H9 (cell line): ENCODE measurements around the gene EMC9. TPM values are rescaled to one million over a fixed set of nuclear protein-coding genes. Genes with fewer than 3 reads are reported as not detected.

Experiments used
- DNase-seq: peaks from one replicate; pipeline ENCODE4 v3.0.0-alpha.2; 2017
- H2AFZ ChIP-seq: one replicate; pipeline ENCODE4 v1.6.1; 2013; ENCODE audit warnings: mild to moderate bottlenecking, low read length, control low read depth, moderate library complexity
- H2AK5ac ChIP-seq: 2 replicates; pipeline ENCODE4 v1.6.1; 2013; ENCODE audit warnings: low read length, control low read depth, mixed read lengths; ENCODE audit not compliant: insufficient read length
- H2BK120ac ChIP-seq: one replicate; pipeline ENCODE4 v1.6.1; 2013; ENCODE audit warnings: low read depth, mild to moderate bottlenecking, low read length, control low read depth, inconsistent platforms; ENCODE audit not compliant: poor library complexity, severe bottlenecking
- H2BK12ac ChIP-seq: 2 replicates; pipeline ENCODE4 v1.6.1; 2013; ENCODE audit warnings: low read length, control low read depth, mixed read lengths, low read depth; ENCODE audit not compliant: insufficient read length
- H2BK15ac ChIP-seq: 2 replicates; pipeline ENCODE4 v1.6.1; 2013; ENCODE audit warnings: low read depth, low read length, control low read depth
- H2BK20ac ChIP-seq: one replicate; pipeline ENCODE4 v1.6.1; 2013; ENCODE audit warnings: low read depth, mild to moderate bottlenecking, low read length, control low read depth, inconsistent platforms; ENCODE audit not compliant: poor library complexity, severe bottlenecking
- H2BK5ac ChIP-seq: 2 replicates; pipeline ENCODE4 v1.6.1; 2013; ENCODE audit warnings: low read length, control low read depth, mixed read lengths; ENCODE audit not compliant: insufficient read length
- H3K14ac ChIP-seq: 2 replicates; pipeline ENCODE4 v1.6.1; 2013; ENCODE audit warnings: low read length, control low read depth; ENCODE audit not compliant: insufficient read depth
- H3K18ac ChIP-seq: 2 replicates; pipeline ENCODE4 v1.6.1; 2013; ENCODE audit warnings: low read depth, mild to moderate bottlenecking, mixed read lengths, low read length, control low read depth; ENCODE audit not compliant: insufficient read length
- H3K23ac ChIP-seq: 2 replicates; pipeline ENCODE4 v1.6.1; 2013; ENCODE audit warnings: low read length, control low read depth, mixed read lengths, low read depth; ENCODE audit not compliant: insufficient read length
- H3K23me2 ChIP-seq: 2 replicates; pipeline ENCODE4 v1.6.1; 2013; ENCODE audit warnings: low read depth, mild to moderate bottlenecking, mixed read lengths, low read length, control low read depth; ENCODE audit not compliant: insufficient read length, poor library complexity, severe bottlenecking
- H3K27ac ChIP-seq: 2 replicates; pipeline ENCODE4 v1.5.1; 2013; ENCODE audit warnings: low read length, control low read depth, mixed read lengths, low read depth; ENCODE audit not compliant: insufficient read length
- H3K27me3 ChIP-seq: 2 replicates; pipeline ENCODE4 v1.6.1; 2013; ENCODE audit warnings: low read length, control low read depth, inconsistent platforms; ENCODE audit not compliant: insufficient read depth
- H3K4ac ChIP-seq: 2 replicates; pipeline ENCODE4 v1.6.1; 2013; ENCODE audit warnings: low read depth, mild to moderate bottlenecking, control low read depth, inconsistent platforms, low read length, moderate library complexity
- H3K4me1 ChIP-seq: 2 replicates; pipeline ENCODE4 v1.6.1; 2013; ENCODE audit warnings: low read length, control low read depth, inconsistent platforms; ENCODE audit not compliant: insufficient read depth
- H3K4me2 ChIP-seq: 2 replicates; pipeline ENCODE4 v1.6.1; 2013; ENCODE audit warnings: low read length, control low read depth, mixed read lengths; ENCODE audit not compliant: insufficient read length, insufficient read depth
- H3K56ac ChIP-seq: 2 replicates; pipeline ENCODE4 v1.6.1; 2013; ENCODE audit warnings: low read depth, mild to moderate bottlenecking, mixed read lengths, low read length, control low read depth; ENCODE audit not compliant: insufficient read length
- H3K79me1 ChIP-seq: 2 replicates; pipeline ENCODE4 v1.6.1; 2013; ENCODE audit warnings: low read depth, mild to moderate bottlenecking, moderate library complexity, low read length, control low read depth, inconsistent platforms; ENCODE audit not compliant: insufficient read depth, poor library complexity, severe bottlenecking
- H3K79me2 ChIP-seq: 2 replicates; pipeline ENCODE4 v1.6.1; 2013; ENCODE audit warnings: low read length, control low read depth, inconsistent platforms; ENCODE audit not compliant: insufficient read depth
- H3K9ac ChIP-seq: 2 replicates; pipeline ENCODE4 v1.6.1; 2013; ENCODE audit warnings: low read length, control low read depth, mixed read lengths; ENCODE audit not compliant: insufficient read length; ENCODE audit errors: extremely low read depth
- H3K9me3 ChIP-seq: one replicate; pipeline ENCODE4 v1.6.1; 2013; ENCODE audit warnings: low read depth, low read length, inconsistent platforms; ENCODE audit not compliant: control insufficient read depth
- H3T11ph ChIP-seq: one replicate; pipeline ENCODE4 v1.6.1; 2013; ENCODE audit warnings: mild to moderate bottlenecking, low read length, control low read depth, inconsistent platforms
- H4K20me1 ChIP-seq: one replicate; pipeline ENCODE4 v1.6.1; 2013; ENCODE audit not compliant: control insufficient read depth, insufficient read length, insufficient read depth
- H4K5ac ChIP-seq: 2 replicates; pipeline ENCODE4 v1.6.1; 2013; ENCODE audit warnings: low read depth, mild to moderate bottlenecking, mixed read lengths, low read length, control low read depth; ENCODE audit not compliant: insufficient read length
- H4K8ac ChIP-seq: replicated peaks from 2 replicates; pipeline ENCODE4 v1.6.1; 2013; ENCODE audit warnings: low read length, control low read depth, mixed read lengths, low read depth; ENCODE audit not compliant: insufficient read length
- H4K91ac ChIP-seq: 2 replicates; pipeline ENCODE4 v1.6.1; 2013; ENCODE audit warnings: low read depth, mild to moderate bottlenecking, moderate library complexity, mixed read lengths, low read length, control low read depth; ENCODE audit not compliant: insufficient read length
- H3K27ac Mint-ChIP-seq, 3 experiments: 2 replicates in 2 of 3; 3 replicates in 1 of 3; pipeline ENCODE4 v1.8.0; 2020 to 2021; ENCODE audit warnings: mixed read lengths in 3 of 3, mild to moderate bottlenecking in 1 of 3, moderate library complexity in 1 of 3
- H3K27me3 Mint-ChIP-seq: 2 replicates; pipeline ENCODE4 v1.8.0; 2021; ENCODE audit warnings: low read depth, mild to moderate bottlenecking, moderate library complexity, mixed read lengths
- H3K36me3 Mint-ChIP-seq, 3 experiments: 2 replicates in 2 of 3; 3 replicates in 1 of 3; pipeline ENCODE4 v1.8.0; 2020 to 2021; ENCODE audit warnings: low read depth in 3 of 3, mixed read lengths in 3 of 3; ENCODE audit not compliant: insufficient read depth in 1 of 3
- H3K4me1 Mint-ChIP-seq, 2 experiments: 2 replicates each; pipeline ENCODE4 v1.8.0; 2020; ENCODE audit warnings: mixed read lengths in 2 of 2
- H3K4me3 Mint-ChIP-seq, 2 experiments: 2 replicates in 1 of 2; 3 replicates in 1 of 2; pipeline ENCODE4 v1.8.0; 2020 to 2021; ENCODE audit warnings: mild to moderate bottlenecking in 2 of 2, mixed read lengths in 2 of 2, moderate library complexity in 1 of 2
- H3K9me3 Mint-ChIP-seq, 2 experiments: 2 replicates in 1 of 2; 3 replicates in 1 of 2; pipeline ENCODE4 v1.8.0; 2020; ENCODE audit warnings: mild to moderate bottlenecking in 2 of 2, mixed read lengths in 2 of 2, moderate library complexity in 1 of 2
- CTCF ChIP-seq: fragments of 200-600 bp; sonication (generic); conservative IDR thresholded peaks from 3 replicates; pipeline ENCODE4 v1.8.0; 2021; ENCODE audit warnings: antibody characterized with exemption, mild to moderate bottlenecking
- WGBS: extraction: QIAGEN DNeasy Blood & Tissue Kit; methylation state at CpG from one replicate; pipeline ENCODE4 v1.1.7; 2013; ENCODE audit warnings: missing lambda C conversion rate, low lambda C conversion rate, mixed read lengths; ENCODE audit not compliant: insufficient read length; ENCODE audit errors: extremely low coverage; 5-methylcytosine and 5-hydroxymethylcytosine counted together
- total RNA-seq: library from RNA; stranded (reverse); gene quantifications from 2 replicates; pipeline ENCODE4 v1.2.1, GENCODE V29; 2021

The EMC9 gene
- total RNA-seq, 1 experiment from 2014 or later = 52.9 TPM

GRCh38 chr14:24100982-24101494 lies 40.4 kb downstream of the EMC9 start:
- H3K23ac ChIP-seq = no peak overlapping the region
- no peak overlapping the region for H4K8ac ChIP-seq
- no peak overlapping the region for H3K4me2 ChIP-seq
- no peak overlapping the region for H2AFZ ChIP-seq
- no peak overlapping the region for H3T11ph ChIP-seq
- H4K5ac ChIP-seq = no peak overlapping the region
- no peak overlapping the region for H3K18ac ChIP-seq
- no peak overlapping the region for H4K91ac ChIP-seq
- H2BK20ac ChIP-seq = no peak overlapping the region
- no peak overlapping the region for H2BK120ac ChIP-seq
- no peak overlapping the region for H3K4ac ChIP-seq
- no peak overlapping the region for H3K14ac ChIP-seq
- TF ChIP-seq CTCF = no peak
- no peak overlapping the region for H2AK5ac ChIP-seq
- no peaks in the 10 kb centered on the region for H3K27me3 ChIP-seq
- no peaks in the 10 kb centered on the region for H4K20me1 ChIP-seq
- peaks cover 18 to 19% of the 10 kb centered on the region in 2 experiments for H3K9me3 Mint-ChIP-seq
- H3K23me2 ChIP-seq = no peaks in the 10 kb centered on the region
- no peak overlapping the region for H3K9ac ChIP-seq
- no peak overlapping the region for H2BK15ac ChIP-seq
- H3K4me1 Mint-ChIP-seq = peaks cover 0 to 5% of the 10 kb centered on the region in 2 experiments; a peak in 2 of 4 replicates
- H3K36me3 Mint-ChIP-seq = peaks cover 66 to 81% (median 75%) of the 10 kb centered on the region in 3 experiments
- no peak overlapping the region for H3K56ac ChIP-seq
- no peak overlapping the region for H3K4me3 Mint-ChIP-seq
- no peaks in the 10 kb centered on the region for H3K4me1 ChIP-seq
- no peaks in the 10 kb centered on the region; the same call in 1 of the 2 replicates for H3K79me2 ChIP-seq
- H2BK12ac ChIP-seq = no peak overlapping the region
- H3K27ac ChIP-seq = no peak overlapping the region
- H3K9me3 ChIP-seq = no peaks in the 10 kb centered on the region
- H3K27me3 Mint-ChIP-seq = no peaks in the 10 kb centered on the region
- H2BK5ac ChIP-seq = no peak overlapping the region
- no peaks in the 10 kb centered on the region for H3K79me1 ChIP-seq
- WGBS = no CpG with 5 or more reads among the region's 3 CpGs
- DNase-seq = no peak
- no peak overlapping the region for H3K27ac Mint-ChIP-seq
